Measurements from ENCODE around the gene SASH1.

DNA sequence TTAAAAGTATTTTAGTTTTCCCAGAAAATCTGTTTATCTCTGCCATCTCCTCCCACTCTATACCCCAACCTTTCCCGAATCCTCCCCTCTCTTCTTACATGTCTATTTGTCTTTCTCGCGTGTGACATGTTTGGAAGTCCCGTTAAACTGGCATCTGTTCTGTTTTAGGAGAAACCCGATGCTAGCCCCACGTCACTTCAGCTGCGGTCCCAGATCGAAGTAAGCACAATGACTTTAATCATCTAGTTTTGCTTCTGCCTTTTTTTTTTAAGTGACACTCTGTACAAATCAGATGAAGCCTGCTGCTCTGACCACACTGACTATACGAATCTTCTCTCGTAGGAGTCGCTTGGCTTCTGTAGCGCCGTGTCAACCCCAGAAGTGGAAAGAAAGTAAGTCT, 97.4 kb downstream of the SASH1 start:
- TF ChIP-seq, protein P1, sequence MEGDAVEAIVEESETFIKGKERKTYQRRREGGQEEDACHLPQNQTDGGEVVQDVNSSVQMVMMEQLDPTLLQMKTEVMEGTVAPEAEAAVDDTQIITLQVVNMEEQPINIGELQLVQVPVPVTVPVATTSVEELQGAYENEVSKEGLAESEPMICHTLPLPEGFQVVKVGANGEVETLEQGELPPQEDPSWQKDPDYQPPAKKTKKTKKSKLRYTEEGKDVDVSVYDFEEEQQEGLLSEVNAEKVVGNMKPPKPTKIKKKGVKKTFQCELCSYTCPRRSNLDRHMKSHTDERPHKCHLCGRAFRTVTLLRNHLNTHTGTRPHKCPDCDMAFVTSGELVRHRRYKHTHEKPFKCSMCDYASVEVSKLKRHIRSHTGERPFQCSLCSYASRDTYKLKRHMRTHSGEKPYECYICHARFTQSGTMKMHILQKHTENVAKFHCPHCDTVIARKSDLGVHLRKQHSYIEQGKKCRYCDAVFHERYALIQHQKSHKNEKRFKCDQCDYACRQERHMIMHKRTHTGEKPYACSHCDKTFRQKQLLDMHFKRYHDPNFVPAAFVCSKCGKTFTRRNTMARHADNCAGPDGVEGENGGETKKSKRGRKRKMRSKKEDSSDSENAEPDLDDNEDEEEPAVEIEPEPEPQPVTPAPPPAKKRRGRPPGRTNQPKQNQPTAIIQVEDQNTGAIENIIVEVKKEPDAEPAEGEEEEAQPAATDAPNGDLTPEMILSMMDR (IDR thresholded peaks at IDR 0.05), result no peak
- TF ChIP-seq POLR2A (IDR thresholded peaks at IDR 0.05), result no peak

Data from tibial nerve (tissue), 3 donors.